Measurements from ENCODE around the gene GRIN2D.

The GRIN2D gene

DNA sequence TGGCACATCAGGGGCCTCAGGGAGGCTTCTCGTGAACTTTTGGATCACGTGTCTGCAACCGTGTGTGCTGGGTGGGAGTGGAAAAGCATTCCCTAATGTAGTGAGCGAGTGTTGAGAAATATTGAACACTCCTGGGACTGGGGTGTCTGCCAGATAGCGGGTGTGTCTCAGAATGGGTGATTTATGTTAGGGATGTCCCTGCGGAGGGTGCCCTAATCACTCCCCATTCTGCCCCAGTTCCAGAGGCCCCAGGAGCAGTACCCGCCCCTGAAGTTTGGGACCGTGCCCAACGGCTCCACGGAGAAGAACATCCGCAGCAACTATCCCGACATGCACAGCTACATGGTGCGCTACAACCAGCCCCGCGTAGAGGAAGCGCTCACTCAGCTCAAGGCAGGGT, 28.1 kb downstream of the GRIN2D start:
- no peak overlapping the region for H2AFZ ChIP-seq (ENCODE audit: low read length)
- H3K9me2 ChIP-seq (ENCODE audit: low read depth, low read length), result no peaks in the 10 kb centered on the region
- no peaks in the 10 kb centered on the region for H3K27me3 ChIP-seq (ENCODE audit: insufficient read depth, low read length)
- no peaks in the 10 kb centered on the region for H4K20me1 ChIP-seq (ENCODE audit: insufficient read depth, low read length)
- peaks cover 12% of the 10 kb centered on the region for H3K4me1 ChIP-seq (ENCODE audit: insufficient read depth, low read length, severe bottlenecking)
- no peak for TF ChIP-seq EZH2 (IDR thresholded peaks at IDR 0.05; ENCODE audit: borderline replicate concordance, low read length)
- TF ChIP-seq CTCF (IDR thresholded peaks at IDR 0.05; ENCODE audit: low read length), result no peak
- no peaks in the 10 kb centered on the region for H3F3A ChIP-seq (ENCODE audit: insufficient read depth, low read length)
- no peak overlapping the region for H3K27ac ChIP-seq (ENCODE audit: low read depth, low read length, poor library complexity, severe bottlenecking)
- H3K36me3 ChIP-seq (ENCODE audit: insufficient read depth, low read length), result no peaks in the 10 kb centered on the region
- H3K4me3 ChIP-seq (ENCODE audit: low read depth, low read length, poor library complexity, severe bottlenecking), result no peak overlapping the region
- H3K9ac ChIP-seq (ENCODE audit: low read length), result no peak overlapping the region
- H3K4me2 ChIP-seq (ENCODE audit: low read length), result no peak overlapping the region
- H3K9me3 ChIP-seq (ENCODE audit: low read length), result no peaks in the 10 kb centered on the region
- H3K79me2 ChIP-seq (ENCODE audit: insufficient read depth, low read length), result no peaks in the 10 kb centered on the region

DNA sequence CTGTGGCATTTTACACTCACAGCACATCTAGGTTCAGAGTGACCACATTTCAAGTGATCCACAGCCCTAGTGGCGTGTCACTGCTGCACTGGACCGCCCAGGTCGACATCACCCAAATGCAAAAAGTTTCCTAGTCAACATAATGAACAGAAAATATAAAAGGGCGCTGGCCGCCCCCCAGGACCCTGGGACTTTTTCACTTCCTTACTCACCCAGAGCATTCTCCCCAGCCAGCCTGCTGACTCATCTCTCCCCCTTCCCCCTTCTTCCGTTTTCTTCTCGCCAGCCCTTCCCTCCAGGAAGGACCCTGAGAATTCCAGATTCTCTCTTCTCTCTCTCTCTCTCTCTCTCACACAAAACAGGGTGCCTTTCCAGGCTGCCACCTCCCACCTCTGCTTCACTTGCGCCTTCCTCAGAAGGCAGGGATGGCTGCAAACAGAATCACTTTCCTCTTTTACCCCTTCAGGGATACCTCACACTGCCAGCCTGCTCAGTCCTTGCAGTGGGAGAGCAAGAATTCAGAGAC, 31.3 kb downstream of the GRIN2D start:
- no peaks in the 10 kb centered on the region for H4K20me1 ChIP-seq (ENCODE audit: insufficient read depth, low read length)
- no peaks in the 10 kb centered on the region for H3K79me2 ChIP-seq (ENCODE audit: insufficient read depth, low read length)
- H3K36me3 ChIP-seq (ENCODE audit: insufficient read depth, low read length), result no peaks in the 10 kb centered on the region
- no peak for TF ChIP-seq CTCF (IDR thresholded peaks at IDR 0.05; ENCODE audit: low read length)
- TF ChIP-seq EZH2 (IDR thresholded peaks at IDR 0.05; ENCODE audit: borderline replicate concordance, low read length), result no peak
- peaks cover 7% of the 10 kb centered on the region for H3K4me1 ChIP-seq (ENCODE audit: insufficient read depth, low read length, severe bottlenecking)
- no peak overlapping the region for H3K9ac ChIP-seq (ENCODE audit: low read length)
- no peaks in the 10 kb centered on the region for H3K27me3 ChIP-seq (ENCODE audit: insufficient read depth, low read length)
- no peaks in the 10 kb centered on the region for H3K9me3 ChIP-seq (ENCODE audit: low read length)
- no peaks in the 10 kb centered on the region for H3K9me2 ChIP-seq (ENCODE audit: low read depth, low read length)
- no peak overlapping the region for H3K4me3 ChIP-seq (ENCODE audit: low read depth, low read length, poor library complexity, severe bottlenecking)
- peak overlapping the region; percentile 2 for H3K27ac ChIP-seq (ENCODE audit: low read depth, low read length, poor library complexity, severe bottlenecking)
- no peaks in the 10 kb centered on the region for H3F3A ChIP-seq (ENCODE audit: insufficient read depth, low read length)
- H3K4me2 ChIP-seq (ENCODE audit: low read length), result peak overlapping the region; percentile 4; the same call in 1 of the 2 replicates
- no peak overlapping the region for H2AFZ ChIP-seq (ENCODE audit: low read length)

- Histone ChIP-seq H2AFZ (ENCODE audit: low read length) (no peak overlapping the region), H3K4me2 (ENCODE audit: low read length) (no peak overlapping the region), H3F3A (ENCODE audit: insufficient read depth, low read length) (no peaks in the 10 kb centered on the region), H3K4me3 (ENCODE audit: low read depth, low read length, poor library complexity, severe bottlenecking) (no peak overlapping the region), H3K9me3 (ENCODE audit: low read length) (no peaks in the 10 kb centered on the region), H3K27me3 (ENCODE audit: insufficient read depth, low read length) (no peaks in the 10 kb centered on the region), H3K9ac (ENCODE audit: low read length) (no peak overlapping the region), H4K20me1 (ENCODE audit: insufficient read depth, low read length) (no peaks in the 10 kb centered on the region), H3K27ac (ENCODE audit: low read depth, low read length, poor library complexity, severe bottlenecking) (no peak overlapping the region), H3K4me1 (ENCODE audit: insufficient read depth, low read length, severe bottlenecking) (peaks cover 11% of the 10 kb centered on the region), H3K9me2 (ENCODE audit: low read depth, low read length) (no peaks in the 10 kb centered on the region), H3K36me3 (ENCODE audit: insufficient read depth, low read length) (no peaks in the 10 kb centered on the region; the same call in 1 of the 2 replicates), H3K79me2 (ENCODE audit: insufficient read depth, low read length) (no peaks in the 10 kb centered on the region)
- no peak for TF ChIP-seq EZH2 (IDR thresholded peaks at IDR 0.05; ENCODE audit: borderline replicate concordance, low read length)
- TF ChIP-seq CTCF (IDR thresholded peaks at IDR 0.05; ENCODE audit: low read length), result no peak
Measured at GRCh38 chr19:48428670-48429069, 35.2 kb downstream of the GRIN2D start.
